ENCODE data around the gene GASK1A.

GRCh38 chr3:43014956-43015355 is 35.8 kb downstream of the GASK1A start:
- no peak for TF ChIP-seq CTCF (IDR thresholded peaks at IDR 0.05)
- no peak for TF ChIP-seq POLR2A (IDR thresholded peaks at IDR 0.05)

Measured in heart left ventricle (tissue), 13 donors.